Measurements from ENCODE around the gene CCDC57. TPM values are rescaled to one million over a fixed set of nuclear protein-coding genes. Genes with fewer than 3 reads are reported as not detected.
A peak's percentile ranks its signal among the peaks of the same experiment; 100 is the strongest.

CCDC57 gene
- total RNA-seq, 1 donor from 2014 or later = 50.5 TPM

DNA sequence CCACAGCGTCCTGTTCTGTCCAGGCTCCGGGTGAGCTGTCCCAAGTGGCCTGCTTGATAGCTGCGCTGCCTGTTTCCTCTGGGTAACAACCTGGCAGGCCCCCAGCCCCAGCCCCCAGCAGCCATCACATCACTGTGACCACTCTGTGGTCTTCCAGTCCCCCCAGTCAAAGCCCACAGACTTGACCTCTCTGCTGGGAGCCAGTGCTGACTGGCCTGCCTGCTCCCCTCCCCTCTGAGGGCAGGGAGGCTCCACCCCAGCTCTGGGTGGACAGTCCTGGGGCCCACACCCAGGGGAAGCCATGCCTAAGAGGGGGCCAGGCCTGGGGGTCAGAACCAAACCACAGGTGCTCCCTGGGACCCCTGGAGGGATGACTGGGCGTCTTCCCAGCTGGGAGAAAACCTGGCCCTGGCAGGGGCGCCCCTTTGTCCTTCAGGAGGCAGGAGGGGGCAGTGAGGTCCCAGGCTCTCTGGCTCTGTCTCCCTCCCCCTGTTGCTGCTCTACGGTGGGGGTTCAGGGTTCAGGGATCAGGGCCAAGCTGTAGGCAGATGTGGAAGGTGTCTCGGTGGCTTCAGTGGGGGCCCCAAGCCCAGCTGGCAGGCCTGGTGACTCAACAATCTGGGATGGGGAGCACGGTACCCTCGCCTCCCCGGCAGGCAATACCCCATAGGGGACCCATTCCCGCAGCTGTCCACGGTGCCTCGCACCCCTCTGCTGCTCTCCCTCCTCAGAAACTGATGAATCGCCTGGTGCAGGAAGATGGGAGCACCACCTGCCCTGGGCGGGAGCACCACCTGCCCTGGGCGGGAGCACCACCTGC, 14.4 kb upstream of the CCDC57 start:
- TF ChIP-seq, protein P1, sequence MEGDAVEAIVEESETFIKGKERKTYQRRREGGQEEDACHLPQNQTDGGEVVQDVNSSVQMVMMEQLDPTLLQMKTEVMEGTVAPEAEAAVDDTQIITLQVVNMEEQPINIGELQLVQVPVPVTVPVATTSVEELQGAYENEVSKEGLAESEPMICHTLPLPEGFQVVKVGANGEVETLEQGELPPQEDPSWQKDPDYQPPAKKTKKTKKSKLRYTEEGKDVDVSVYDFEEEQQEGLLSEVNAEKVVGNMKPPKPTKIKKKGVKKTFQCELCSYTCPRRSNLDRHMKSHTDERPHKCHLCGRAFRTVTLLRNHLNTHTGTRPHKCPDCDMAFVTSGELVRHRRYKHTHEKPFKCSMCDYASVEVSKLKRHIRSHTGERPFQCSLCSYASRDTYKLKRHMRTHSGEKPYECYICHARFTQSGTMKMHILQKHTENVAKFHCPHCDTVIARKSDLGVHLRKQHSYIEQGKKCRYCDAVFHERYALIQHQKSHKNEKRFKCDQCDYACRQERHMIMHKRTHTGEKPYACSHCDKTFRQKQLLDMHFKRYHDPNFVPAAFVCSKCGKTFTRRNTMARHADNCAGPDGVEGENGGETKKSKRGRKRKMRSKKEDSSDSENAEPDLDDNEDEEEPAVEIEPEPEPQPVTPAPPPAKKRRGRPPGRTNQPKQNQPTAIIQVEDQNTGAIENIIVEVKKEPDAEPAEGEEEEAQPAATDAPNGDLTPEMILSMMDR (IDR thresholded peaks at IDR 0.05) = no peak
- Histone ChIP-seq H3K4me3 (no peak overlapping the region), H3K4me1 (peaks cover 27% of the 10 kb centered on the region), H3K9me3 (no peaks in the 10 kb centered on the region), H3K27me3 (no peaks in the 10 kb centered on the region), H3K36me3 (no peaks in the 10 kb centered on the region), H3K27ac (no peak overlapping the region)
- ATAC-seq (no peak), DNase-seq (peak; percentile 65)
- intact Hi-C loops (cut with DNase I) = no loop called here

DNA sequence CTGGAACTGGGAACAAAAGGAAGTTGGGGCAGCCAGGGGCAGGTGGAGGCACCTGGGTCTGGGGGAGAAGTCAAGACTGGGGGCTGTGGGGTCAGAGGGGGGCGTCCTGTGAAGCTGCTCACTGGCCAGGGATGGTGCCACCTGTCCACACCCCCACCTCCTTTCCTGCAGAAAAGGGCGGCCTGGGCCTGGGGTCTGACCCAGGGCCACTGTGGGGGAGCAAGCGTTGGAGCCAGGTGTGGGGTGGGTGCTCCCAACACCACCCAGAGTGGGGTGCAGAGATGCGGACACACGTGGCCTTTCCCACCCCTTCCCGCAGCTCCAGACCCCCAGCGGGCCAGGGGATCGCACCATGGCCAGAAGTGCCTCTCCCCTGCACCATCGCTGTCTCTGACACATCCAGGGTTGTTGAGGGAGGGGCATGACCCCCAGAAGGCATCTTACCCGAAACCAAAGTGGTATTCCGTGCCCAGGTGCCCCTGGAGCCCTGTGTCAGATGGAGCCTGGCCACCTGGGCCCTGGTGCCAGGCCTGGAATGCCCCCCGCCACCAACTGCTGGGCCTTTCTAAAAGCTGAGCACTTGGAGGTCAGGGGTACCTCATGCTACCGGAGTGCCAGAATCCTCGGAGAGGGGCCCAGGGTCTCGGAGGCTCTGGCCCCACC, 13.6 kb upstream of the CCDC57 start:
- no peaks in the 10 kb centered on the region for H3K9me3 ChIP-seq
- intact Hi-C loops (cut with DNase I) = no loop called here
- H3K4me3 ChIP-seq = no peak overlapping the region
- no peak for ATAC-seq
- no peak for DNase-seq
- no peaks in the 10 kb centered on the region for H3K36me3 ChIP-seq
- TF ChIP-seq, protein P1 (IDR thresholded peaks at IDR 0.05) = no peak
- no peak overlapping the region for H3K27ac ChIP-seq
- H3K4me1 ChIP-seq = peaks cover 20% of the 10 kb centered on the region
- H3K27me3 ChIP-seq = no peaks in the 10 kb centered on the region

DNA sequence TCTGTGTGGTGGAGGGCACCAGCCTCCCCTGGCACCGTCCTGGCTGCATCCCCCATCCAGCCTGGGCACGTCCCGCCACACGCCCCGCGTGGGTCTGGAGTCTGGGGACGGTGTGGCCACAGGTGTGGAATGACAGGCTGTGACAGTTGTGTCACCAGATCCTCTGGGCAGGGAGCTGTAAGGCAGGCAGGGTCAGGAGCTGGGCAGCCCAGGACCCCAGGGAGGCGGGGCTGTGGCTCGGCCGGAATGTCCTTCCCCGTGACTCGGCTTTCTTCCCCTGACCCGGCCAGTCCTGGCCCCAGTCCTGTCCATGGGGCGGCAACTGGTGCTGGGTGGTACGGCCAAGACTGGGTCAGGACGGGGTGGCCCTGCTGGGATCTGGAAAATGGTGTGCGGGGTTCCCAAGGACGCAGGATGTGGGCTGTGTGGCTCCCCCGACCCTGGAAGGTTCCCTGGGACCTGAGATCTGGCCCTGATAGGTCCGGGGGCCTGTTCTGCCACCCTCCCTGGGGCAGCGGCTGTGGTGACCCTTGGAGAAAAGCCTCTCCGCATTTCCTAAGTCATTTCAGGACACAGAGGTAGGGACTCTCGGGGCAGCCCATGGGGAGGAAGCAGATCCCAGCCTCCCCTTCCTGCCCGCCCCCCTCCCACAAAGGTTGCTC, 12.9 kb upstream of the CCDC57 start:
- ATAC-seq (no peak), DNase-seq (peak; percentile 62)
- Histone ChIP-seq H3K27me3 (no peaks in the 10 kb centered on the region), H3K9me3 (no peaks in the 10 kb centered on the region), H3K36me3 (no peaks in the 10 kb centered on the region), H3K27ac (no peak overlapping the region), H3K4me1 (peaks cover 17% of the 10 kb centered on the region), H3K4me3 (no peak overlapping the region)
- TF ChIP-seq, protein P1 (IDR thresholded peaks at IDR 0.05) = no peak
- intact Hi-C loops (cut with DNase I) = no loop called here

DNA sequence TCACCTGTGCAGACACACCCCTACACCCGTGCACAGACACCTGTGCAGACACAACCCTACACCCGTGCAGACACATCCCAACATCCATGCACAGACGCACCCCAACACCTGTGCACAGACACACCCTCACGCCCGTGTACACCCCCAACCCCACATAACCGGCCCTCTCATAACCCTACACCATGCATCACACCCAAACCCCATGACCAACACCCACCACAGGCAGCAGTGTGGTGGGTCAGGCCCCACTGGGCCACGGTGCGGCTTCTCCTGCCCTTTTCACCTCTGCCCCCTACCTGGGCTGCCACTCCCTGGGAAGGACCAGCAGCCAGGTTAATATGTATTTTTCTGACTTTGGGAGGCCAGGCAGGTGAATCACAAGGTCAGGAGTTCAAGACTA, 12.0 kb upstream of the CCDC57 start:
- Histone ChIP-seq H3K4me3 (no peak overlapping the region), H3K27ac (no peak overlapping the region), H3K27me3 (no peaks in the 10 kb centered on the region), H3K9me3 (no peaks in the 10 kb centered on the region), H3K4me1 (peaks cover 8% of the 10 kb centered on the region), H3K36me3 (no peaks in the 10 kb centered on the region)
- TF ChIP-seq, protein P1 (IDR thresholded peaks at IDR 0.05) = no peak
- DNase-seq = no peak
- ATAC-seq = no peak
- intact Hi-C loops (cut with DNase I) = no loop called here

DNA sequence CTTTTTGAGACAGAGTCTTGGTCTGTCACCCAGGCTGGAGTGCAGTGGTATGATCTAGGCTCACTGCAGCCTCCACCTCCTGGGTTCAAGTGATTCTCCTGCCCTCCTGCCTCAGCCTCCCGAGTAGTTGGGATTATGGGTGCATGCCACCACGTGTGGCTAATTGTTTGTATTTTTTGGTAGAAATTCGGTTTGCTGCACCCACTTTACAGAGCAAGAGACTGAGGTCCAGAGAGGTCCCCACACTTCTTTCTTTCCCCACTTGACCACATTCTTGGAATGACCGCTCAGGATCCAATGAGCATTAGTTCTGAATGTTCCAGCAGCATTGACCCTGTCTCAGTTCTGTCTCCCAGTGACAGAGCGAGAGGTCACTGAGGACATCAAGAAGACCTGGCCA, 10.9 kb upstream of the CCDC57 start:
- intact Hi-C loops (cut with DNase I) = no loop called here
- TF ChIP-seq, protein P1 (IDR thresholded peaks at IDR 0.05) = no peak
- H3K4me1 ChIP-seq = peaks cover 6% of the 10 kb centered on the region
- H3K27ac ChIP-seq = no peak overlapping the region
- no peaks in the 10 kb centered on the region for H3K27me3 ChIP-seq
- DNase-seq (no peak), ATAC-seq (no peak)
- H3K4me3 ChIP-seq = no peak overlapping the region
- H3K36me3 ChIP-seq = no peaks in the 10 kb centered on the region
- no peaks in the 10 kb centered on the region for H3K9me3 ChIP-seq

All from upper lobe of right lung (tissue), 1 donor.